ENCODE results near the gene SLC30A7. TPM values are rescaled to one million over a fixed set of nuclear protein-coding genes. Genes with fewer than 3 reads are reported as not detected.

Gene SLC30A7
- total RNA-seq, 1 donor from 2014 or later: 39.4 TPM

GRCh38 chr1:101003012-101003650 lies 107.2 kb downstream of the SLC30A7 start:
- peaks cover 55% of the 10 kb centered on the region for H3K36me3 Mint-ChIP-seq (ENCODE audit: low read depth)
- H3K4me3 Mint-ChIP-seq (ENCODE audit: low read depth): no peak overlapping the region
- peaks cover 10% of the 10 kb centered on the region for H3K9me3 Mint-ChIP-seq
- H3K27ac Mint-ChIP-seq: no peak overlapping the region
- DNase-seq (ENCODE audit: low spot score): no peak
- intact Hi-C loops (cut with micrococcal nuclease): loop anchor here (5.0 kb wide), 1 partner anchor 46 kb away; no protein-coding TSS in a partner anchor
- H3K4me1 Mint-ChIP-seq (ENCODE audit: low read depth): peaks cover 34% of the 10 kb centered on the region
- H3K27me3 Mint-ChIP-seq (ENCODE audit: low read depth): no peaks in the 10 kb centered on the region

GRCh38 chr1:101004061-101004460 lies 108.2 kb downstream of the SLC30A7 start:
- H3K36me3 Mint-ChIP-seq (ENCODE audit: low read depth): peaks cover 57% of the 10 kb centered on the region
- H3K27ac Mint-ChIP-seq: no peak overlapping the region

GRCh38 chr1:101004670-101005069 lies 108.8 kb downstream of the SLC30A7 start:
- peaks cover 60% of the 10 kb centered on the region for H3K36me3 Mint-ChIP-seq (ENCODE audit: low read depth)
- intact Hi-C loops (cut with micrococcal nuclease): loop anchor here (5.0 kb wide), 4 partner anchors 47 to 133 kb away; no protein-coding TSS in a partner anchor
- H3K4me1 Mint-ChIP-seq (ENCODE audit: low read depth): peaks cover 40% of the 10 kb centered on the region
- H3K27ac Mint-ChIP-seq: no peak overlapping the region
- no peak overlapping the region for H3K4me3 Mint-ChIP-seq (ENCODE audit: low read depth)
- H3K27me3 Mint-ChIP-seq (ENCODE audit: low read depth): no peaks in the 10 kb centered on the region
- peaks cover 10% of the 10 kb centered on the region for H3K9me3 Mint-ChIP-seq
- no peak for DNase-seq (ENCODE audit: low spot score)

More at GRCh38 chr1:101004061-101004460, 108.2 kb downstream of the SLC30A7 start:
- Mint-ChIP-seq H3K27me3 (ENCODE audit: low read depth) (no peaks in the 10 kb centered on the region), H3K4me1 (ENCODE audit: low read depth) (peaks cover 37% of the 10 kb centered on the region), H3K9me3 (peaks cover 10% of the 10 kb centered on the region), H3K4me3 (ENCODE audit: low read depth) (no peak overlapping the region)
- intact Hi-C loops (cut with micrococcal nuclease): loop anchor here (5.0 kb wide), 1 partner anchor 47 kb away; no protein-coding TSS in a partner anchor
- no peak for DNase-seq (ENCODE audit: low spot score)

GRCh38 chr1:101005183-101005582 lies 109.3 kb downstream of the SLC30A7 start:
- peaks cover 61% of the 10 kb centered on the region for H3K36me3 Mint-ChIP-seq (ENCODE audit: low read depth)
- H3K27ac Mint-ChIP-seq: no peak overlapping the region
- H3K4me3 Mint-ChIP-seq (ENCODE audit: low read depth): no peak overlapping the region
- intact Hi-C loops (cut with micrococcal nuclease): loop anchor here (5.0 kb wide), 3 partner anchors 63 to 132 kb away; no protein-coding TSS in a partner anchor
- no peaks in the 10 kb centered on the region for H3K27me3 Mint-ChIP-seq (ENCODE audit: low read depth)
- H3K4me1 Mint-ChIP-seq (ENCODE audit: low read depth): peaks cover 40% of the 10 kb centered on the region
- peaks cover 10% of the 10 kb centered on the region for H3K9me3 Mint-ChIP-seq
- DNase-seq (ENCODE audit: low spot score): no peak

GRCh38 chr1:101005871-101006270 lies 110.0 kb downstream of the SLC30A7 start:
- Mint-ChIP-seq H3K27ac (peak overlapping the region; percentile 29), H3K4me3 (ENCODE audit: low read depth) (no peak overlapping the region), H3K36me3 (ENCODE audit: low read depth) (peaks cover 61% of the 10 kb centered on the region), H3K4me1 (ENCODE audit: low read depth) (peaks cover 40% of the 10 kb centered on the region), H3K9me3 (peaks cover 10% of the 10 kb centered on the region), H3K27me3 (ENCODE audit: low read depth) (no peaks in the 10 kb centered on the region)
- intact Hi-C loops (cut with micrococcal nuclease): loop anchor here (1.0 to 5.0 kb wide), 8 partner anchors 64 to 285 kb away; no protein-coding TSS in a partner anchor
- DNase-seq (ENCODE audit: low spot score): no peak

GRCh38 chr1:101006553-101006952 lies 110.7 kb downstream of the SLC30A7 start:
- Mint-ChIP-seq H3K27me3 (ENCODE audit: low read depth) (no peaks in the 10 kb centered on the region), H3K27ac (no peak overlapping the region), H3K4me1 (ENCODE audit: low read depth) (peaks cover 40% of the 10 kb centered on the region), H3K4me3 (ENCODE audit: low read depth) (no peak overlapping the region), H3K36me3 (ENCODE audit: low read depth) (peaks cover 59% of the 10 kb centered on the region), H3K9me3 (peaks cover 10% of the 10 kb centered on the region)
- intact Hi-C loops (cut with micrococcal nuclease): loop anchor here (1.0 to 5.0 kb wide), 8 partner anchors 64 to 285 kb away; no protein-coding TSS in a partner anchor
- DNase-seq (ENCODE audit: low spot score): no peak

GRCh38 chr1:101008229-101008834 lies 112.4 kb downstream of the SLC30A7 start:
- no peaks in the 10 kb centered on the region for H3K27me3 Mint-ChIP-seq (ENCODE audit: low read depth)
- H3K4me1 Mint-ChIP-seq (ENCODE audit: low read depth): peaks cover 29% of the 10 kb centered on the region
- intact Hi-C loops (cut with micrococcal nuclease): loop anchor here (2.0 to 5.0 kb wide), 4 partner anchors 18 to 129 kb away; no protein-coding TSS in a partner anchor
- no peak for DNase-seq (ENCODE audit: low spot score)
- peaks cover 10% of the 10 kb centered on the region for H3K9me3 Mint-ChIP-seq
- H3K4me3 Mint-ChIP-seq (ENCODE audit: low read depth): no peak overlapping the region
- H3K27ac Mint-ChIP-seq: no peak overlapping the region
- H3K36me3 Mint-ChIP-seq (ENCODE audit: low read depth): peaks cover 62% of the 10 kb centered on the region

GRCh38 chr1:101013776-101014175 lies 117.9 kb downstream of the SLC30A7 start:
- no peaks in the 10 kb centered on the region for H3K27me3 Mint-ChIP-seq (ENCODE audit: low read depth)
- H3K36me3 Mint-ChIP-seq (ENCODE audit: low read depth): peaks cover 76% of the 10 kb centered on the region
- H3K27ac Mint-ChIP-seq: no peak overlapping the region
- H3K4me1 Mint-ChIP-seq (ENCODE audit: low read depth): peaks cover 9% of the 10 kb centered on the region
- no peak for DNase-seq (ENCODE audit: low spot score)
- H3K9me3 Mint-ChIP-seq: peaks cover 8% of the 10 kb centered on the region
- no peak overlapping the region for H3K4me3 Mint-ChIP-seq (ENCODE audit: low read depth)
- intact Hi-C loops (cut with micrococcal nuclease): no loop called here

- Mint-ChIP-seq H3K9me3 (peaks cover 8% of the 10 kb centered on the region), H3K27ac (no peak overlapping the region), H3K4me3 (ENCODE audit: low read depth) (no peak overlapping the region), H3K36me3 (ENCODE audit: low read depth) (peaks cover 79% of the 10 kb centered on the region), H3K27me3 (ENCODE audit: low read depth) (no peaks in the 10 kb centered on the region), H3K4me1 (ENCODE audit: low read depth) (peaks cover 17% of the 10 kb centered on the region)
- no peak for DNase-seq (ENCODE audit: low spot score)
- intact Hi-C loops (cut with micrococcal nuclease): no loop called here
Measured at GRCh38 chr1:101017448-101017847, 121.6 kb downstream of the SLC30A7 start.

GRCh38 chr1:101022294-101022693 lies 126.4 kb downstream of the SLC30A7 start:
- intact Hi-C loops (cut with micrococcal nuclease): no loop called here
- H3K27me3 Mint-ChIP-seq (ENCODE audit: low read depth): no peaks in the 10 kb centered on the region
- H3K36me3 Mint-ChIP-seq (ENCODE audit: low read depth): peaks cover 63% of the 10 kb centered on the region
- peaks cover 35% of the 10 kb centered on the region for H3K4me1 Mint-ChIP-seq (ENCODE audit: low read depth)
- H3K4me3 Mint-ChIP-seq (ENCODE audit: low read depth): no peak overlapping the region
- DNase-seq (ENCODE audit: low spot score): no peak
- peaks cover 2% of the 10 kb centered on the region for H3K9me3 Mint-ChIP-seq
- H3K27ac Mint-ChIP-seq: no peak overlapping the region

GRCh38 chr1:101025283-101025656 lies 129.4 kb downstream of the SLC30A7 start:
- peaks cover 68% of the 10 kb centered on the region for H3K36me3 Mint-ChIP-seq (ENCODE audit: low read depth)
- DNase-seq (ENCODE audit: low spot score): no peak
- H3K27me3 Mint-ChIP-seq (ENCODE audit: low read depth): no peaks in the 10 kb centered on the region
- peaks cover 55% of the 10 kb centered on the region for H3K4me1 Mint-ChIP-seq (ENCODE audit: low read depth)
- intact Hi-C loops (cut with micrococcal nuclease): loop anchor here (2.0 to 5.0 kb wide), 4 partner anchors 97 to 214 kb away; no protein-coding TSS in a partner anchor
- H3K27ac Mint-ChIP-seq: peak overlapping the region; percentile 94
- H3K4me3 Mint-ChIP-seq (ENCODE audit: low read depth): peak overlapping the region; percentile 99
- H3K9me3 Mint-ChIP-seq: no peaks in the 10 kb centered on the region

- Mint-ChIP-seq H3K4me1 (ENCODE audit: low read depth) (peaks cover 51% of the 10 kb centered on the region), H3K27me3 (ENCODE audit: low read depth) (no peaks in the 10 kb centered on the region), H3K27ac (peak within 1 kb of the TSS; percentile 94), H3K9me3 (peaks cover under 1% of the 10 kb centered on the region), H3K4me3 (ENCODE audit: low read depth) (peak within 1 kb of the TSS; percentile 99), H3K36me3 (ENCODE audit: low read depth) (peaks cover 66% of the 10 kb centered on the region)
- peak; percentile 85 for DNase-seq (ENCODE audit: low spot score)
- intact Hi-C loops (cut with micrococcal nuclease): loop anchor here (1.0 to 5.0 kb wide), 7 partner anchors 17 to 259 kb away; no protein-coding TSS in a partner anchor
Measured at GRCh38 chr1:101025657-101026429, 130.0 kb downstream of the SLC30A7 start, which contains the start of gene DPH5. Gene DPH5, minus strand, starts transcription at chr1:101025784. Its CDS starts 341 bp downstream, at chr1:101025443.
